Nucleus accumbens (tissue), 56 donors: ENCODE data around the gene RIMBP2.
A peak's percentile ranks its signal among the peaks of the same experiment; 100 is the strongest.

ENCODE experiments used
- DNase-seq, 56 donors: peaks; one replicate each; lab custom pipeline; 2025; lab: John Stamatoyannopoulos, UW

The RIMBP2 gene

DNA sequence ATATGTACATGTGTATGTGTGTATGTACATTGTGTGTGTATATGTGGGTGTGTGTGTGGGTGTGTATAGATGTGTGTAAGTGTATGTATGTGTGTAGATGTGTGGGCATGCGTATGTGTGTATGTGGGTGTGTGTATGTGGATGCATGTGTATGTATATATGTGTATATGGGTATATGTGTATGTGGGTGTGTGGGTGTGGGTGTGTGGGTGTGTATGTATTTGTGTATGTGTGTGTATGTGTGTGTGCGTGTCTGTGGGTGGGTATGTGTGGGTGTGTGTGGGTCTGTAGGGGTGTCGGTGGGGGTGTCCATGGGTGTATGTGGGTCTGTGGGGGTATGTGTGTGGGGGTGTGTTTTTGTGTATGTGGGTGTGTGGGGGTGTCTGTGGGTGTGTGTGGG lies 276.8 kb downstream of the RIMBP2 start:
- no peak for DNase-seq

- DNase-seq, result no peak
Measured at GRCh38 chr12:130438711-130439110, 277.4 kb downstream of the RIMBP2 start.

DNA sequence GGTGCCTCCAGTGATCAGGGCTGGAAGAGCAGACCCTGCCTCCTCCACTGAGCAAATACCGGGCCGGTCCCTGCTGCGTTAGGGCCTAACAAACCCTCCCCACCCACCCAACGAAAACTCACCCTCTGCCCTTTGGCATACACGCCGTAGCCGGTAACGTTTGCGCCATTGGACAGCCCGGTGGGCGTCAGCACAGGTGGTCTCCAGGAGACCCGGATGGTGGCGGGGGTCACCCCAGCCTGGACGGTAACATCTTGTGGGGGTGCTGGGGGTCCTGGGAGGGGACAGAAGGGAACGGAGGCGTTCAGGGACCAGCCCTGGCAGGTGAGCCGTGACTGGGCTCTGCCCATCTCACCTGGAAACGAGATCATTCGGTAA lies 277.9 kb downstream of the RIMBP2 start:
- no peak for DNase-seq

DNA sequence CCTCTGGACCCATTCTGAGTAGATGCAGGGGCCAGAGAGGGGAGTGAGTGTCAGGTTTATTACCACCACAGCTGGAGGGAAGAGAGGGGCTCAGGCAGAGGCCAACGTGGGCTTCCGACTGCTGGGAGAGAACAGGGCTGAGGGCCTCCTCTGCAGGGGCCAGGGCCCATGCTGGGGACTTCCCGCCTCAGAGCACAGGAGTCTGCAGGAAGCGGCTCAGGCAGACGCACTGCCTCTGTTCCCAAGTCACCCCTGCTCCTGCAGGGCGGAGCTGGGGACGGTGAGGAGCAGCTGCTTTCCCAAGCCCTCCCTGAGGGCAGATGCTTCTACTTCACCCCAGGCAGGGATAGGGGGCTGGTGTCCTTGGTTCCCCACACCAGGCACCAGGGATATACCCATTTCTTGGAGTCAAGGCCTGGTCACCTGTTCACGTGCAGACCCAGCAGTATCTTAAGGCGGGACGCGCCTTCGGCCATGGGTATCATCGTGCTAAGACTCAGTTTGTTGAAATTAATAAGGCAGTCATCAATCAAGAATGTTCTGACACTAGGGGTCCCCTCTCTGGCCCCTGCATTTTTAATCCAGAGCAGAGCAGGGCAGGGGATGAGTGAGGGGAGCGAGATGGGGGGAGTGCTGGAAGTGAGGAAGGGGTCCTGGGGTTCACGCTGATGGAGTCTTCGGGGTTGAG lies 278.4 kb downstream of the RIMBP2 start:
- no peak for DNase-seq

- DNase-seq, result no peak
Measured at GRCh38 chr12:130436741-130437501, 279.2 kb downstream of the RIMBP2 start.

DNA sequence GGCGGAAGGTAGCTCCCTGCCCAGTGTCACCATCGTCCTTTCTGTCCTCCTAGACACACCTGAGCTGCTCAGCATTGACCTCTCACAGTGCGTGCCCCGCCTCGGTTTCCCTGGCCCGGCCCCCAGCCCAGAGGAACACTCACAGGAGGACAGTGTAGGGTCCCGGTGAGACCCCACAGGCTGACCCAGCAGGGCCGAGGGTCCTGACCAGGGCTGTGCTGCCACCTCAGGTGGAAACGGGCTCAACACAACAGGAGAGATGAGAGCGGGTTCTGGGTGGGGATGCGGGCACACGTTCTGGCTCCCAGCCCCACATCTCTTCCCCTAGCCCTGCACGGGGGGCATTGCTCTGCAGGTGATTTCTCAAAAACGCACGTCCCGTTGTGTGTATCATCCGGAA lies 280.3 kb downstream of the RIMBP2 start:
- DNase-seq, result no peak

- DNase-seq, result no peak
Measured at GRCh38 chr12:130435331-130435730, 280.8 kb downstream of the RIMBP2 start.

- DNase-seq, result no peak
Measured at GRCh38 chr12:130434560-130434959, 281.5 kb downstream of the RIMBP2 start.

- DNase-seq, result no peak
Measured at GRCh38 chr12:130433834-130434233, 282.3 kb downstream of the RIMBP2 start.

DNA sequence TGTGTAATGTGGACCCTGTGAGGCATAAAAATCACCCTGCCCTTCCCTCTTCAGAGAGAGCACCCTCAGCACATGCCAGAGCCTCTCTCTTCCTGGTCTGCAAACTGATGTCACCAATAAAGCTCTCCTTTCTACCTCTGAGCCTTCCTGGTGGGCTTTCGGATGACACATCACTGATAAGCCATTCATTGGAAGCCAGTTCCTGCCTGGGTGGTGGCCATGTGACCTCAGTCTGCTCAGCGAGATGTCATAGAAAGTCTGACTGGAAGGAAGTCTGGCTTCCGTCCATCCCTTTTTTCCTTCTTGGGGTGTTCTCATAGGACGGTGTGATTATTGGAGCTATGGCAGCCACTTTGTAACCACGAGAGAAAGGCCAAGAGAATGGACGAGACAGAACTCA lies 282.7 kb downstream of the RIMBP2 start:
- DNase-seq, result no peak

DNA sequence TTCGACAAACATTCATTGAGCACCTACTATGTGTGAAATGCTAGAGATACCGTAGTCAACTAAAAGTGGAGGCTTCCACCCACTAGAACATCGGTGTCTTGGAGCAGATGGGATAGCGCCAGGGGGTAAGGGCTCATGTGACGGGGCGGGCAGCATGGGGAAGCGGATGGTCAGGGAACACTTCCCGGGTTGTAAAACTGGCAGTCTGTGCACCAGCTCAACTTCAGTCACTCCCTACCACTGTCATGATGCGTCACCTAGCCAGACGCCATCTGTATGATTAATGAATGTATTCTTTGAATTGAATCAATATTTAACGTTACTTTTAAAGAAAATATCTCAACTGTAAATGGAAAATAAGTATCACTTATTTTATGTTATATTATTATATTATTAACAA lies 284.9 kb downstream of the RIMBP2 start:
- DNase-seq, result no peak

DNA sequence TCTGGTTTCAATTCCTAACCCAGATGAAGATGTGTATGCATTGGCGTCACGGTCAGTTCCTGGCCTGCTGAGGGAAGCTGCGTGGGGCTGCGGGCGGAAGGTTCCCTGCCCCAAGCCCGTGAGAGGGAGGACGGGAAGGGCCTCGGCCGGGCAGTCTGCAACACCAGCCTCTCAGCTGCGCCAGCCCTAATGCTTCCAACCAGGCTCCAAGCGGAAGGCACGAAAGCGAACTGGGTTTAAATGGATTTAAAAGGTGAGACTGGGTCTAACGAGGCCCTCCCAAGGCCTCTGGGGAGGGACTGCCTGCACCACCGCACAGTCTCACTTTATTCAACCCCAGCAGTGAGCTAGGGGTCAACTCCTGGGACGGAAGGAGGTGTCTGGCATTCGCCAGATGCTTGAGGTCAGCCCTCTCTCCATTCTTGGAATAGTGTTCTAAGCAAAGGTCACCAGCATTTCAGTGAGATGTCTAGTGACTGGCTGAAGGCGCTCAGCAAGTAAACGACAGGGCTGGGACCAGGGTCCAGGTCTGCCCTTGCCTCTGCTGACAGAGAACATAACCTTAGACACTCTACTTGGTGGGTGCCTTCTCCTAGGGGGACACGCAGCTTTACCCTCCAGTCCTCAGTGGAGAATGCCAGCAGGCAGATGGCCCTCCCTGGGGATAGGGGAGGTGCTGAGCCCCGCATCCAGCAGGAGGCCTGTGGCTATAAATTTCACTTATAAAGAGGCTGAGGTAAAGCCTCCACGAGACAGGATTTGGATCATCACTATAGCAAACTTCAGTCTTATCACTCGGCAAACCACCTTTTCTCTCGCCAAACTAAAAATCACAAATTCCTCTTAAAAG lies 286.2 kb downstream of the RIMBP2 start:
- DNase-seq, result no peak

GRCh38 chr12:130428116-130428515 lies 288.0 kb downstream of the RIMBP2 start:
- DNase-seq, result peak in 2 of 56 donors; percentile 15 to 21

GRCh38 chr12:130427381-130427887 lies 288.7 kb downstream of the RIMBP2 start:
- no peak for DNase-seq

- no peak for DNase-seq
Measured at GRCh38 chr12:130425698-130426245, 290.3 kb downstream of the RIMBP2 start.

DNA sequence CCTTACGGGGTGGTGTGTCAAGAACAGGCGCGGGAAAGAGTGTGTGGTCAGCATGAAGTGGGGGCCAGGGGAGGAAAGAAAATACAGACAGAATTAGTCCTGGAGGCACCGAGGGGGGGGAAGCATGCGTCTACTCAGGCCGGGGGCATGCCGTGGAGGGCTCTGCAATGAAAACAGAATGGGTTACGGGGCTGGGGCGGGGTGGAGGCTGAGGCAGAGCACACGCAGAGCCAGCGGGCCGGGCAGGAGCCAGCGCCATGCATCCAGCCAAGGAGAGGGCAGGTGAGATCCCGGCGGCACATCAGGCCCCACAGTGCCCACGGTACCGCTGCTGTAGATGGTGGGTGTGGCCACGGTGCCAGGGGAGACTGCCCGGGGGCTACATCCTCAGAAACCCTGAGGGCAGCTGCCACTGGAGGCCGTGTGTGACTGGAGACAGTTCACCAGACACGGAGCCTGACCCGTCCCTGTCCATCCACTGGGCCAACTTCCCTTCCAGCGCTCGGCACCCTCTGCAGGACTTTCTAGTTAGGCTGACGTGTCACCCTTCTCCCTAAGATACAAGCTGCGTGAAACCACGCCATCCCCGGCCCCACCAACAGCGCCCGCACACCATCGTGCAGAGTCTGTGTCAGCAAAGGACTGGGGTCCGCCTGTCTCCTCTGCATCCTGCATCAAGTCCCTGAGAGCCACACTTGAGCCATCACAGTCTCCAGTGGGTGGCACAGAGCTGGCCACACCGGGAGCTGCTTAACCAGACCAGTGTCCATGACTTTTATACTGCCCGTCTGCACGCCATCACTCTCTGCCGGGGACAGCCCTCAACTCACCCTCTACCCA lies 291.0 kb downstream of the RIMBP2 start:
- no peak for DNase-seq

GRCh38 chr12:130423991-130424857 lies 291.9 kb downstream of the RIMBP2 start:
- no peak for DNase-seq

DNA sequence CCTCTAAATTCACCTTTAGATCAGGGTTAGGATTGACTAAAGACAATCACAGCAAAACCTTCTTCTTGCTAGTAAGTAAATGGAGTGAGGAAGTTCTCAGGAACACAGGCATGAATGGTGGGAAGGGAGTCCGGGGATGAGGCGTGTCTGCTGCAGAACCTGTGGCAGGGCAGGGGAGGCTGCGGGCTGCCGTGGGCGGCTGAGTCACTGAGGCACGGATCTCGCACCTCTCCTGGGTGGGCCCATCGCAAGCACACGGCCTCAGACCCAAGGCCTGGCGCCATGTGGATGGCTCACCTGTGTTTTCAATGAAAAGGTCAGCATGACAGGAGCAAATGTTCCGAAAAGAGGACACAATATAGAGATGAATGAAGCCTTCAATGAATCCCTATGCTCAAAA lies 293.0 kb downstream of the RIMBP2 start:
- DNase-seq, result peak in 2 of 56 donors; percentile 14 to 29

DNA sequence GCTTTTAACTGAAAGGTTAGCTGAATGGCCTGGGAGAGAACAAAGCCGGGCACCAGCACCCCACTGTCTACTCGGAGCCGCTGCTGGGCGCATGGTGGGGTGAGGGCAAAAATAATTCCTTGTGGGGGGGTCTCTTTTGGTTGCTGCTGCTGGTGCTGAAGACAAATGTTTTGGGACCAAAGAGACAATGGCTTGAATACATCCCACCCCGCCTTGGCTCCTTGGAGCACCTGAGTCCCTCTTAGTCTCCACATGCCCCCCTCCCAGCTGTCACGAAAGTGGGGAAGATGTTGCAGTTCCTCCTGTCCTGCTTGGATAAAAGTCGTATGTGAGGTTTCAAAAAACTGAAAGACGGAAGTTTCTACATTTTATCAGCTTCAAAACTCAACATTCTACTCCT lies 293.4 kb downstream of the RIMBP2 start:
- no peak for DNase-seq
